Tibial nerve (tissue), 4 donors: ENCODE data around the gene CCDC34. TPM values are rescaled to one million over a fixed set of nuclear protein-coding genes. Genes with fewer than 3 reads are reported as not detected.

Experiments used
- DNase-seq, 2 donors: peaks; one replicate each; pipeline ENCODE4 v3.0.0-alpha.2; 2019; ENCODE audit warnings: low spot score in 2 of 2
- H3K27ac ChIP-seq, 4 donors: fragments of 200-600 bp; sonication (generic) in 3 of 4; one replicate each; pipeline ENCODE4 v1.5.1; 2017 to 2019; ENCODE audit warnings: mild to moderate bottlenecking in 1 of 4
- H3K27me3 ChIP-seq, 2 donors: fragments of 200-600 bp; sonication (generic) in 1 of 2; one replicate each; pipeline versions ENCODE4 v1.5.1 to v1.6.0; 2017 to 2019
- H3K36me3 ChIP-seq, 3 donors: fragments of 200-600 bp; sonication (generic); one replicate each; pipeline ENCODE4 v1.5.1; 2018 to 2019
- H3K4me1 ChIP-seq, 4 donors: fragments of 200-600 bp; sonication (generic) in 3 of 4; one replicate each; pipeline ENCODE4 v1.5.1; 2017 to 2019
- H3K4me3 ChIP-seq, 4 donors: fragments of 200-600 bp; sonication (generic) in 3 of 4; one replicate each; pipeline ENCODE4 v1.5.1; 2017 to 2019; ENCODE audit warnings: mild to moderate bottlenecking in 1 of 4, moderate library complexity in 1 of 4
- H3K9me3 ChIP-seq, 4 donors: fragments of 200-600 bp; sonication (generic) in 3 of 4; one replicate each; pipeline ENCODE4 v1.5.1; 2017 to 2019
- CTCF ChIP-seq, 5 experiments: fragments of 200-600 bp in 3 of 5; fragments of 450-650 bp in 2 of 5; sonication (generic) in 3 of 5; IDR thresholded peaks; one replicate each; pipeline ENCODE4 v1.5.1; 2016 to 2019; ENCODE audit warnings: antibody characterized with exemption in 5 of 5, mild to moderate bottlenecking in 3 of 5, moderate library complexity in 2 of 5
- EP300 ChIP-seq, 2 donors: sonication (generic); formaldehyde crosslinking; IDR thresholded peaks; one replicate each; pipeline ENCODE4 v1.6.1; 2017; ENCODE audit warnings: antibody characterized with exemption in 2 of 2, mild to moderate bottlenecking in 1 of 2
- POLR2A ChIP-seq, 2 donors: fragments of 450-650 bp; IDR thresholded peaks; one replicate each; pipeline ENCODE4 v1.6.1; 2017; ENCODE audit warnings: antibody characterized with exemption in 2 of 2, mild to moderate bottlenecking in 2 of 2, moderate library complexity in 2 of 2
- WGBS, 2 donors: methylation state at CpG; one replicate each; pipeline ENCODE4 v1.1.5; 2018; 5-methylcytosine and 5-hydroxymethylcytosine counted together
- total RNA-seq, 4 donors: library from RNA; depleted of rRNA; stranded (reverse); fragments of >200 nt; gene quantifications; one replicate each; pipeline ENCODE4 v1.1.0, GENCODE V29; 2016

Gene CCDC34
- total RNA-seq, 4 donors from 2014 or later, result 1.4 to 11.5 (median 4.7) TPM

- no peak for TF ChIP-seq CTCF (IDR thresholded peaks at IDR 0.05)
- no peak for TF ChIP-seq POLR2A (IDR thresholded peaks at IDR 0.05)
- no peak for TF ChIP-seq EP300 (IDR thresholded peaks at IDR 0.05)
- 94 to 95% methylated on average over 9 to 10 of the region's 10 CpGs for WGBS, 2 donors
- Histone ChIP-seq H3K4me1 (peaks cover 0 to 7% (median 3%) of the 10 kb centered on the region in 4 donors), H3K27ac (no peak overlapping the region), H3K9me3 (no peaks in the 10 kb centered on the region), H3K36me3 (peaks cover 0 to 44% (median 6%) of the 10 kb centered on the region in 3 donors), H3K4me3 (no peak overlapping the region), H3K27me3 (no peaks in the 10 kb centered on the region)
- no peak for DNase-seq
Observed at GRCh38 chr11:27367881-27368280, 4.9 kb upstream of the CCDC34 start.

- 37 to 40% methylated on average over 13 of the region's 13 CpGs for WGBS, 2 donors
- peak overlapping the region in 2 of 4 donors; percentile 31 to 66 for H3K27ac ChIP-seq
- no peak for TF ChIP-seq POLR2A (IDR thresholded peaks at IDR 0.05)
- no peak for TF ChIP-seq EP300 (IDR thresholded peaks at IDR 0.05)
- TF ChIP-seq CTCF (IDR thresholded peaks at IDR 0.05), result no peak
Observed at GRCh38 chr11:27363576-27364117, 632 bp upstream of the CCDC34 start.

GRCh38 chr11:27361649-27362431 lies 1.2 kb downstream of the CCDC34 start:
- Histone ChIP-seq H3K27ac (no peak overlapping the region), H3K4me1 (peaks cover 0 to 18% (median 7%) of the 10 kb centered on the region in 4 donors), H3K4me3 (peak overlapping the region in 1 of 4 donors; percentile 81), H3K27me3 (no peaks in the 10 kb centered on the region), H3K36me3 (no peaks in the 10 kb centered on the region), H3K9me3 (no peaks in the 10 kb centered on the region)
- no peak for DNase-seq
- WGBS, 2 donors, result 63 to 75% methylated on average over 8 of the region's 8 CpGs
- no peak for TF ChIP-seq CTCF (IDR thresholded peaks at IDR 0.05)
- TF ChIP-seq EP300 (IDR thresholded peaks at IDR 0.05), result no peak
- no peak for TF ChIP-seq POLR2A (IDR thresholded peaks at IDR 0.05)

More at GRCh38 chr11:27363576-27364117, 632 bp upstream of the CCDC34 start:
- Histone ChIP-seq H3K4me1 (peaks cover 0 to 18% (median 7%) of the 10 kb centered on the region in 4 donors), H3K9me3 (no peaks in the 10 kb centered on the region), H3K4me3 (peak overlapping the region; percentile 41 to 81 (median 68)), H3K36me3 (peaks cover 0 to 14% (median 0%) of the 10 kb centered on the region in 3 donors), H3K27me3 (no peaks in the 10 kb centered on the region)
- DNase-seq, result no peak

GRCh38 chr11:27358296-27358695 lies 4.7 kb downstream of the CCDC34 start:
- H3K36me3 ChIP-seq, result no peaks in the 10 kb centered on the region
- TF ChIP-seq POLR2A (IDR thresholded peaks at IDR 0.05) (no peak), CTCF (IDR thresholded peaks at IDR 0.05) (no peak), EP300 (IDR thresholded peaks at IDR 0.05) (no peak)

GRCh38 chr11:27357250-27357649 lies 5.8 kb downstream of the CCDC34 start:
- no peak for DNase-seq
- no peak for TF ChIP-seq CTCF (IDR thresholded peaks at IDR 0.05)
- TF ChIP-seq POLR2A (IDR thresholded peaks at IDR 0.05), result no peak
- no peak for TF ChIP-seq EP300 (IDR thresholded peaks at IDR 0.05)
- H3K36me3 ChIP-seq, result no peaks in the 10 kb centered on the region
- H3K4me3 ChIP-seq, result no peak overlapping the region
- WGBS, 2 donors, result 84 to 93% methylated on average over 4 of the region's 4 CpGs
- H3K4me1 ChIP-seq, result peaks cover 0 to 7% (median 1%) of the 10 kb centered on the region in 4 donors
- H3K9me3 ChIP-seq, result no peaks in the 10 kb centered on the region
- no peak overlapping the region for H3K27ac ChIP-seq
- no peaks in the 10 kb centered on the region for H3K27me3 ChIP-seq

More at GRCh38 chr11:27358296-27358695, 4.7 kb downstream of the CCDC34 start:
- H3K4me3 ChIP-seq, result no peak overlapping the region
- H3K27me3 ChIP-seq, result no peaks in the 10 kb centered on the region
- H3K27ac ChIP-seq, result no peak overlapping the region
- WGBS, 2 donors, result 83 to 93% methylated on average over 1 of the region's 1 CpG
- no peak for DNase-seq
- no peaks in the 10 kb centered on the region for H3K9me3 ChIP-seq
- peaks cover 0 to 12% (median 4%) of the 10 kb centered on the region in 4 donors for H3K4me1 ChIP-seq
